ENCODE data around the gene MAB21L4. TPM values are rescaled to one million over a fixed set of nuclear protein-coding genes. Genes with fewer than 3 reads are reported as not detected.

The MAB21L4 gene
- polyA plus RNA-seq, result not detected

GRCh38 chr2:240895656-240896388 is at the start of gene MAB21L4:
Gene MAB21L4, minus strand, starts transcription at chr2:240896156. Its CDS starts 159 bp downstream, at chr2:240895997.
- no peaks in the 10 kb centered on the region for H3K36me3 Mint-ChIP-seq
- no peaks in the 10 kb centered on the region for H3K9me3 Mint-ChIP-seq
- peaks cover 0 to 4% (median 0%) of the 10 kb centered on the region in 3 donors for H3K27me3 Mint-ChIP-seq (ENCODE audit: low read depth in 3 of 3)
- DNase-seq, result no peak
- no peak within 1 kb of the TSS for H3K27ac Mint-ChIP-seq
- no peak within 1 kb of the TSS for H3K4me3 Mint-ChIP-seq
- H3K4me1 Mint-ChIP-seq, result no peaks in the 10 kb centered on the region

GRCh38 chr2:240936106-240936505 is 40.1 kb upstream of the MAB21L4 start:
- Mint-ChIP-seq H3K27ac (no peak overlapping the region), H3K27me3 (ENCODE audit: low read depth in 3 of 3) (peaks cover 4 to 12% (median 5%) of the 10 kb centered on the region in 3 donors), H3K9me3 (peaks cover 0 to 4% (median 0%) of the 10 kb centered on the region in 6 donors), H3K4me3 (no peak overlapping the region), H3K4me1 (no peaks in the 10 kb centered on the region), H3K36me3 (no peaks in the 10 kb centered on the region)
- no peak for DNase-seq

- DNase-seq, result no peak
- Mint-ChIP-seq H3K27me3 (ENCODE audit: low read depth in 3 of 3) (peaks cover 4 to 9% (median 5%) of the 10 kb centered on the region in 3 donors), H3K4me1 (no peaks in the 10 kb centered on the region), H3K4me3 (no peak overlapping the region), H3K9me3 (peaks cover 0 to 4% (median 0%) of the 10 kb centered on the region in 6 donors), H3K36me3 (no peaks in the 10 kb centered on the region), H3K27ac (no peak overlapping the region)
Observed at GRCh38 chr2:240935103-240935876, 39.3 kb upstream of the MAB21L4 start.

GRCh38 chr2:240934701-240935102 is 38.7 kb upstream of the MAB21L4 start:
- peaks cover 4 to 8% (median 5%) of the 10 kb centered on the region in 3 donors for H3K27me3 Mint-ChIP-seq (ENCODE audit: low read depth in 3 of 3)
- H3K36me3 Mint-ChIP-seq, result no peaks in the 10 kb centered on the region
- H3K4me1 Mint-ChIP-seq, result no peaks in the 10 kb centered on the region
- H3K9me3 Mint-ChIP-seq, result peaks cover 0 to 4% (median 0%) of the 10 kb centered on the region in 6 donors
- no peak for DNase-seq
- no peak overlapping the region for H3K27ac Mint-ChIP-seq
- no peak overlapping the region for H3K4me3 Mint-ChIP-seq

- H3K9me3 Mint-ChIP-seq, result peaks cover 0 to 4% (median 0%) of the 10 kb centered on the region in 6 donors
- H3K4me1 Mint-ChIP-seq, result no peaks in the 10 kb centered on the region
- H3K27me3 Mint-ChIP-seq (ENCODE audit: low read depth in 3 of 3), result peaks cover 4 to 8% (median 5%) of the 10 kb centered on the region in 3 donors
- H3K27ac Mint-ChIP-seq, result no peak overlapping the region
- no peak for DNase-seq
- no peak overlapping the region for H3K4me3 Mint-ChIP-seq
- H3K36me3 Mint-ChIP-seq, result no peaks in the 10 kb centered on the region
Observed at GRCh38 chr2:240933966-240934700, 38.2 kb upstream of the MAB21L4 start.

- no peak for DNase-seq
- H3K4me3 Mint-ChIP-seq, result no peak overlapping the region
- H3K4me1 Mint-ChIP-seq, result no peaks in the 10 kb centered on the region
- H3K9me3 Mint-ChIP-seq, result peaks cover 0 to 4% (median 0%) of the 10 kb centered on the region in 6 donors
- H3K36me3 Mint-ChIP-seq, result no peaks in the 10 kb centered on the region
- no peak overlapping the region for H3K27ac Mint-ChIP-seq
- peaks cover 4 to 13% (median 5%) of the 10 kb centered on the region in 3 donors for H3K27me3 Mint-ChIP-seq (ENCODE audit: low read depth in 3 of 3)
Observed at GRCh38 chr2:240933048-240933965, 37.4 kb upstream of the MAB21L4 start.

- Mint-ChIP-seq H3K36me3 (no peaks in the 10 kb centered on the region), H3K4me3 (no peak overlapping the region), H3K27me3 (ENCODE audit: low read depth in 3 of 3) (peaks cover 4 to 13% (median 5%) of the 10 kb centered on the region in 3 donors), H3K27ac (no peak overlapping the region), H3K9me3 (peaks cover 0 to 3% (median 0%) of the 10 kb centered on the region in 6 donors), H3K4me1 (no peaks in the 10 kb centered on the region)
- no peak for DNase-seq
Observed at GRCh38 chr2:240932724-240933047, 36.7 kb upstream of the MAB21L4 start.

- DNase-seq, result no peak
- H3K36me3 Mint-ChIP-seq, result no peaks in the 10 kb centered on the region
- H3K27ac Mint-ChIP-seq, result no peak overlapping the region
- H3K27me3 Mint-ChIP-seq (ENCODE audit: low read depth in 3 of 3), result peaks cover 2 to 13% (median 2%) of the 10 kb centered on the region in 3 donors
- H3K9me3 Mint-ChIP-seq, result peaks cover 0 to 3% (median 0%) of the 10 kb centered on the region in 6 donors
- no peak overlapping the region for H3K4me3 Mint-ChIP-seq
- no peaks in the 10 kb centered on the region for H3K4me1 Mint-ChIP-seq
Observed at GRCh38 chr2:240932001-240932723, 36.2 kb upstream of the MAB21L4 start.

GRCh38 chr2:240931319-240931949 is 35.5 kb upstream of the MAB21L4 start:
- Mint-ChIP-seq H3K27me3 (ENCODE audit: low read depth in 3 of 3) (peaks cover 1 to 12% (median 2%) of the 10 kb centered on the region in 3 donors), H3K4me3 (no peak overlapping the region), H3K9me3 (peaks cover 0 to 3% (median 0%) of the 10 kb centered on the region in 6 donors), H3K4me1 (no peaks in the 10 kb centered on the region), H3K36me3 (no peaks in the 10 kb centered on the region), H3K27ac (no peak overlapping the region)
- no peak for DNase-seq

- no peaks in the 10 kb centered on the region for H3K9me3 Mint-ChIP-seq
- no peak overlapping the region for H3K27ac Mint-ChIP-seq
- no peaks in the 10 kb centered on the region for H3K4me1 Mint-ChIP-seq
- no peak overlapping the region for H3K4me3 Mint-ChIP-seq
- H3K27me3 Mint-ChIP-seq (ENCODE audit: low read depth in 3 of 3), result peaks cover 1 to 7% (median 2%) of the 10 kb centered on the region in 3 donors
- no peaks in the 10 kb centered on the region for H3K36me3 Mint-ChIP-seq
- DNase-seq, result no peak
Observed at GRCh38 chr2:240930631-240931318, 34.8 kb upstream of the MAB21L4 start.

GRCh38 chr2:240930096-240930630 is 34.2 kb upstream of the MAB21L4 start:
- H3K36me3 Mint-ChIP-seq, result no peaks in the 10 kb centered on the region
- peaks cover 1 to 7% (median 2%) of the 10 kb centered on the region in 3 donors for H3K27me3 Mint-ChIP-seq (ENCODE audit: low read depth in 3 of 3)
- no peak overlapping the region for H3K27ac Mint-ChIP-seq
- no peaks in the 10 kb centered on the region for H3K4me1 Mint-ChIP-seq
- no peak for DNase-seq
- no peak overlapping the region for H3K4me3 Mint-ChIP-seq
- no peaks in the 10 kb centered on the region for H3K9me3 Mint-ChIP-seq
